Fibroblast of lung (primary cell): ENCODE results near the gene TMEM132C.

Experiments
- CTCF ChIP-seq, 2 donors: IDR thresholded peaks in 1 of 2; conservative IDR thresholded peaks in 1 of 2; 1 replicate in 1 of 2; 2 replicates in 1 of 2; pipeline ENCODE4 v1.5.1; 2011 to 2012; ENCODE audit warnings: low read length in 2 of 2, control low read depth in 1 of 2, inconsistent platforms in 1 of 2, low read depth in 1 of 2, mild to moderate bottlenecking in 1 of 2
- EZH2 ChIP-seq: IDR thresholded peaks from 2 replicates; pipeline ENCODE4 v1.5.1; 2012; ENCODE audit warnings: low read length, control low read depth, mild to moderate bottlenecking; ENCODE audit errors: missing control alignments

DNA sequence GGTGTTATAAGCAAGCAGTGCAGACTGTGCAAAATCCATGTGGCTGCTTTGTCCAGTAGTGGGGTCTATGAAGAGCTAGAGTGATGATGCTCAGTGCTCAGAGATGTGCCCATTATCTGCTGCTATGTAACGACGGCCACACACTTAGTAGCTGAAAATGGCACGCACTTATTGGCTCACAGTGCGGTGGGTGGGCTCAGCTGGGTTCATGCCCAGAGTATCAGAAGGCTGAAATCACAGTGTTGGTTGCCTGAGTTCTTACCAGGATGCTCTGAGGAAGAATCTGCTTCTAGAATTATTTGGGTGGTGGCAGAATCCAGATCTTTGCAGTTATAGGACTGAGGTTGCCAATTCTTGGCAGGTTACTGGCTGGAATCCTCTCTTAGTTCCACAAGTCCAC, 432.1 kb downstream of the TMEM132C start:
- TF ChIP-seq EZH2 (no peak), CTCF (conservative IDR thresholded peaks at IDR 0.05 in 1 of 2, IDR thresholded peaks at IDR 0.05 in 1 of 2; ENCODE audit: low read depth in 1 of 2, low read length in 2 of 2) (no peak)
